DMS79 (cell line): Measurements from ENCODE around the gene IMPA2.
"Not testable (repeated sequence)": the region's sequence is repeated elsewhere in the genome, so short reads cannot be mapped to it uniquely, and the experiment has no call there.

Source experiments
- DNase-seq: peaks from one replicate; lab custom pipeline; 2025; lab: John Stamatoyannopoulos, UW

Gene IMPA2

DNA sequence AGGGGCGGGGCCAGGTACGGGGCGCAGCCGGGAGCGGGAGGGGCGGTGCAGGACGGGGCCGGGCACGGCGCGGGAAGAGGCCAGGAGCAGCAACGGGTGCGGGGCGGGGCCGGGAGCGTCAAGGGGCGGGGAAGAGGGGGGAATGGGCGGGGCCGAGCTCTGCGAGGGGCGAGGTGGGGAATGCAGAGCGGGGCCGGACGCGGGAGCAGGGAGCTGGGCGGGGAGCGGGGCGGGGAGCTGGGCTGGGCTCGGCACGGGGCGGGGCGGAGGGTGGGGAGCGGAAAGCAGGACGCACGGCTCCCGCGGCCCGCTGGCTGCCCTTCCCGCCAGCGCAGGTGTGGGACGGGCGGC, at the start of gene IMPA2:
TSS of gene IMPA2 (plus strand) at position 316 of the 351 bp plus-strand sequence. CDS start 163 bp downstream, outside the sequence.
- no peak for DNase-seq

DNA sequence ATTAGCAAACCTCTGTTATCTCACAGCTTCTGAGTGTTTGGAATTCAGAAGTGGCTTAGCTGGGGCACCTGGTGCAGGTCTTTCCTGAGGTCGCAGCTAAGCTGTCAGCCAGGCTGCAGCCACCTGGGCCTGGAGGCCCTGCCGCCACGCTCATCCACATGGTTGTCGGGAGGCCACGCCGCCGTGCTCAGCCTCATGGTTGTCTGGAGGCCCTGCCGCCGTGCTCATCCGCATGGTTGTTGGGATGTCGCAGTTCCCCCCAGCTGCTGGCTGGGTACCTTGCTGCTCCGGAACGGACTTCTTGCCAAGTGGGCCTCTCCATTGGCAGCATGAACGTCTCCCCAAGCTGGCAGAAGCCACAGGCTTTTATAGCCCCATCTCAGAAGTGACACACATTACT, 48.9 kb upstream of the IMPA2 start:
- DNase-seq: no peak

DNA sequence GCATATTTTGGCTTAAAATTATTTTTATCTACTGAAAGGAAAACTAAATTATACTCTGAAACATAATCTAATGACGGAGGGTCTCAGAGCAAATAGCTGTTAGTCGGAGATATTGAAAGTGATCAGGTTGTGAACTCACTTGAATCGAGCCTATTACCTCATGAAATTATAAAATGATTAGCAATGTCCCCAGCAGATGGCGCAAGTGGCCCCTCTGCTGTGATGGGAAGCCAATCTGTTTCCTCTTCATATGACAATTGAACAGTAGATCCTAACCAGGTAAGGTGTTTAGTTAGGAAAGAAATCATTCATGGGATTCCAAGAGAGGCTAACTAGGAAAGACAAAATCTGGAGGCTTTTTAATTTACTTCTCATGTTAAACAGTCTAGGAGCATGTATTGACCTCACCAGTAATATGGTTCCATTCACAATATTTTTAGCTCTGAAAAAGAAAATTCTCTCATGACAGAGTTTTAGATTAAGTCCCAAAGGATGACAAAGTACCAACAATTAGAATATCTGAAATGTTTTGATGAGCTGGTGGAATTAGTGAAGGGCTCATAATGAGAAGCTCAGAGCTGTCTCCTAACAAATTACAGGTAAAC, 43.3 kb upstream of the IMPA2 start:
- DNase-seq: peak; percentile 15

DNA sequence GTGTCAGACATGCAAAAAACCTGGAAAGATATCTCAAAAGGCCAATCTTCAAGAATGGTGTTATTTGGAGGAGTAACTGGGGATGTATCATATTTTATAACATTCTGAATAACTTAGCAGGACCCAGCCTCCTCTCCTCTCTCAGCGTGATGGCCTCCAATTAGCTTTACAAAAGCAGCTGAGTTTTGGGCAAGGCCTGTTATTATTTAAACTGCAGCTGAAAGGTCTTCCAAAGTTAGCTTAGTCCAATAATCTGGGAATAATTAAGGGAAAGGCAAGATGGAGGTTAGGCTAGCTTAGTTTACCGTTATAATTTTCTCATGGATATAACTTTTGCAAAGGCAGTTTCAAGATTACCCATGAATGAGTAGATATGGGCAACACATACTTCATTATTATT, 40.4 kb upstream of the IMPA2 start:
- no peak for DNase-seq

DNA sequence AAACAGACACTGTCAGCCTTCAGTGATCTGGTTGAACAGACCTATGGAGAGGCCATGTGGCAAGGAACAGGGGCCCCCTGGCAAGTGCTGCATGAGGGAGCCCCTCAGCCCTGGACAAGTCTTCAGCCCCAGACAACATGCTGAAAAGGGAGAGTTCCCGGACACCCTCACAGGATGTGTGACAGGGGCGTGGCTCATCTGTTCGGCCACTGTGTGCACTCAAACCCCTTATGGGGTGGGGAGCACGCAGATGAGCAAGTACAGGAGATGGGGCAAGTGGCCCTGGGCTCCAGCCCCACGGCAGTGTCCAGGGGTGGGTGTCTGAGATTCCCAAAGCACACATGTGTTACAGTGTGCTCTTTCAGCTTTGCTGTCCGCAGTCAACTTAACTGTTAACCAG, 37.8 kb upstream of the IMPA2 start:
- DNase-seq: no peak

DNA sequence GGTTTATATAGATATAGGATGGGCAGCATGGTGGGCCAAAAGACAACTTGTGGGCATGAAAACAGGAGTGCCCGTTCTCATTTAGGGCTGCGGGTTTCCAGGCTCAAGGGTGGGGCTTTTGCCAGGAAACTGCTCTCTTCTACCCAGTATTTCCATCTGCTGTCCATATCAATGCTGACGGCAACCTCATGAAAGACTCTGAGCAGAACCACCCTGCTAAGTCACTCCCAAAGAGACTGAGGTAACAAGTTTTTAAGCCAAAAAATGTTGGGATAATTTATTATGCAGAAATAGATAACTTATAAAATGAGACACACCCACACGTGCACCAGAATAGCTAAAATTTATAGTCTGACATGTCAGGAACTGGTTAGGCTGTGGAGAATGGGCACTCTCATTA, 37.1 kb upstream of the IMPA2 start:
- DNase-seq: no peak

DNA sequence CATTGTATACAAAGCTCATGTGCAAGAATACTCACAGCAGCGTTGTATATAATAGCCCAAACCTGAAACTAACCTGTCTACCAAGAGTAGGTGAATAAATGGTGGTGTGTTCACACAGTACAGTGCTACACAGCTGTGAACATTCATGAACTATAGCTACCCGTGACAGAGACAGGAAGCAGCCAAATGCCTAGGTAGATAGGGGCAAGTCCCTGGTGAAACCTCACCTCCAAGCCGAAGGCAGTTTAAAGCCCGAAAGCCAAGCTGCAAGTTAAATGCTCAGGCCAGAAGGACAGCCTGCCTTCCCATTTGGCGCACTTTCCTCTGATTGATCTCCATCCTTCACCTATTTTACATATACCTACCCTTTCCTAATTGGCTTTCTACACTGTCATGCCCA, 36.5 kb upstream of the IMPA2 start:
- no peak for DNase-seq

DNA sequence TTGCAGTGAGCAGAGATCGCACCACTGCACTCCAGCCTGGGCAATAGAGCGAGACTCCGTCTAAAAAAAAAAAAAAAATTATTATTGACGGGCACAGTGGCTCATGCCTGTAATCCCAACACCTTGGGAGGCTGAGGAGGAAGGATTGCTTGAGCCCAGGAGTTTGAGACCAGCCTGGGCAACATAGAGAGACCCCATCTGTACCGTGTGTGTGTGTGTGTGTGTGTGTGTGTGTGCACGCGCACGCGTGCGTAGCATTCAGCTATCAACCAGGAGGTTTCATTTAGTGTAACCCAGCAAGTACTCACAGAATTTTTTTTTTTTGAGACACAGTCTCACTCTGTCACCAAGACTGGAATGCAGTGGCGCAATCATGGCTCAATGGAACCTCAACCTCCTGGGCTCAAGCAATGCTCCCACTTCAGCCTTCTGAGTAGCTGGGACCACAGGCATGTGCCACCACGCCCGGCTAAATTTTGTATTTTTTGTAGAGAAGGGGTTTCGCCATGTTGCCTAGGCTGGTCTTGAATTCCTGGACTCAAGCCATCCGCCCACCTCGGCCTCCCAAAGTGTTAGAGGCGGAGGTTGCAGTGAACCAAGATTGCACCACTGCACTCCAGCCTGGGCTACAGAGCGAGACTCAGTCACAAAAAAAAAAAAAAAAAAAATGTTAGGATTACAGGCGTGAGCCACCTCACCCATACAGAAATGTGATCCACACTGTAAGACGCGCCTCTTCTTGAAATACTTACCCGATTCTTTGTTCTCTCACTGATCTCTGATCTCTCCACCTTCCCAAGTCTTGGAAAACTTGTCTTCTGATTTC, 35.3 kb upstream of the IMPA2 start:
- DNase-seq: not testable (repeated sequence)

DNA sequence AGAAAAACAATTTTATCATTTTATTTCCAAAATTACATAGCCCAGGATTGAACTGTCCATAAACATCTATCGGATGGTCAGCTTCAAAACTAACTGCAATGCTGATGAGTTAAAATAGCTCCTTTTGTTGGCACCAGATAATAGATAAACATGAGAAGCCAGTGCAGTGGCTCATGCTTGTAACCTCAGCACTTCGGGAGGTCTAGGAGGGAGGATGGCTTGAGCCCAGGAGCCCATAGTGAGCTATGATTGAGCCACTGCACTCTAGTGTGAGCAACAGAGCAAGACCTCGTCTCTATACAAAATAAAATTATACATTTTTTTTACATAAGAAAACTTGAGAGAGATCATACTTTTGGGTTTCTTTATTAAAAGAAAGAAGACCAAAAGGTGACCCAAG, 34.6 kb upstream of the IMPA2 start:
- DNase-seq: no peak

DNA sequence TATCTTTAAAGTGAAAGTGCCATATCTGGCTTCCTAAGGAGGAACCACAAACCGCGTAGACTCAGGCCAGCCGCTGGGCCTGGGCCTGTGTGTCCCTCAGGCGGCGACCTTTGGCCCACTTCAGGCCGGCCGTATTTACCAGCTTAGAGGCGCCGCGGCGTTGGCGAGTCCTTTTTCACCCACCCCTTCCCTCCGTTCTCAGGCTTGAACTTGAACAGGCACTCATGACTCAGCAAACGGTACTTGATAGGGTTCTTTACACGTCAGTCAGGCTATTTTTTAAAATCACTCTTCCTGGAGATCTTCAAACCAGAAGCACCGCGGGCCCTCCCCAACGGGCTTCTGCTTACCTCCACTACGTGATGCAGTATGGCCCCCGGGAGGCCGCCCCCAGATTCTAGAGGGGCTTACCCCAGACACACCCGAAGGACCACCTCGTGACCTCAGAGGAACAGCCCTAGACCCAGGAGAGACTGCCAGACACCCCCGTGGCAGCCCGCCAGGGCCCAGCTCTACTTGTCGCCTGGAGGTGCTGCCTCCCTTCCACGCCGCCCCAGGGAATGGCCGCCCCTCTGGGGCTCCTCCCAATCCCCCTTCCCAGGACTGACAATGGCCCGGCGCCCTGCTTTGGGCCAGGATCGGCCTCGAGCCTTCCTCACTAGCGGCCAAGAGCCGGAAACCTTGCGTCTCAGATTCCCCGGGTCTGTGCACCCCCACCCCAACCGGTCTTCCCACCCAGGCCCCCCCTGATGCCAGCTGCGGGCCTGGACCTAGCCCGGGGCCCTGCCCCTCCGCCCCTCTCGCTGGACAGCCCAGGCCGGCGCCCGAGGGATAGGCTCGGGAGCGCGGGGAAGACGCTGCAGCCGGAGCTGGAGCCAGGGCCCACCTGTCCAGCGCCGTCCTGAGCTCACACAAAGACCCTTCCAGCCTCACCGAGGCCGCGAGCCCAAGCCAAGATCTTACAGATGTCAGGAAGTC, 33.8 kb upstream of the IMPA2 start:
- DNase-seq: peak; percentile 18

DNA sequence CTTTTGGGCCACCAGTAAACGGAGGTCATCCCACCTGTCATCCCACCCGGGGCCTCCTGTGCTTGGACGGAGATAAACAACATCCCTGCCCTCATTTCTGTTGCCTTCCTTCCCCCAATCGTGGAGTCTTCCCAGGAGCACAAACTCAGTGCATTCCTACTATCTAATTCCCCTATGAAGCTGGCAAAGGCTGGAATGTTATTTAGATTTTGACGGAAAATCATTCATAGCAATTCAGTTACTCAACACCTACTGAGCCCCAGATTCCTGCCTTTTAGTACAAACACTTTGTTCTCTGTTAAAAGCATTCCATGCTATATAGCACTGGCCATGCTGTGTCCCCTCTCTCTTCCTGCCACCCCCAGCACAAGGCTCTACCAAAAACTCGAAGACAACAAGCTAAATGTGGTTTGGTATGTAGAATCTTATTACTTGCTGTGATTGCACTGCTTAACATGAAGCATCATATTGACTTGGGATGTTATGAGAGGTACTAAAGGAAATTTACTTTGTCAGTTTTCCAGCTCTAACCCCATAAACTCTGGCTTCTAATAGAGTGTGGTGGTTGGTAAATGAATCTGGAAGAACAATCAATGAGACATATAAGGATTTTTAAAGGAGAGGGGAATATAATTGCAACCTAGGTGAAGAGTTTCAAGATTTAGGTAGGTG, 32.3 kb upstream of the IMPA2 start:
- no peak for DNase-seq

DNA sequence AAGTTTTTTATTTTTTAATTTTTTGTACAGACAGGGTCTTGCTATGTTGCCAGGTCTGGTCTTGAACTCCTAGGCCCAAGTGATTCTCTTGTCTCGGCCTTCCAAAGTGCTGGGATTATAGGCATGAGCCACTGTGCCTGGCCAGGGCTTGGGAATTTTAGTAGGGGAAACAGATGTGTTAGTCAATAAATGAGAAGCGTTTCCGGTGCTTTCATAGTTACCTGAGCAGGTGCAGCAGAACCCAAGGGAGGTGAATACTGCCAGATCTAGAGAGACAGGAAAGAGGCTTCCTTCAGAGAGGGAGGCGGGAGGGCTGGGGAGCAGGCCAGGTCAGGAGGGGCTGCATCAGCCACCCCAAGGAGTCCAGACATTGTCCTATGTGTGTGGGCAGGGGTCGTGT, 30.5 kb upstream of the IMPA2 start:
- no peak for DNase-seq

DNA sequence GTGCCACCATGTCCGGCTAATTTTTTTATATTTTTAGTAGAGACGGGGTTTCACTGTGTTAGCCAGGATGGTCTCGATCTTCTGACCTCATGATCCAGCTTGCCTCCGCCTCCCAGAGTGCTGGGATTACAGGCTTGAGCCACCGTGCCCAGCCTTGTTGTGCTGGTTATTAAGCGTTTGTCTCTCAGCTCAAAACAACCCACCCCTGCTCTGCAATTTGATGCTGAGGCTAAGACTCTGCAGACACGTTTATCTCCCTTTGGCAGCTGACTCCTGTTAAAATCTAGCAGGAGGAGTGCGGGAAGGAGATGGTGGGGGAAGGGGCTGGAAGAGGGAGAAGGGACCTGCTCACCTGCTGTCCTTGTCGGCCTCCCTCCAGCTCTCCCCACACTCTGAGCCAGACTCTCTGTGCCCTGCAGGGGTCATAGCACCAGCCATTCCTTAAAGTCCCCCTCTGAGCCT, 29.9 kb upstream of the IMPA2 start:
- DNase-seq: no peak

DNA sequence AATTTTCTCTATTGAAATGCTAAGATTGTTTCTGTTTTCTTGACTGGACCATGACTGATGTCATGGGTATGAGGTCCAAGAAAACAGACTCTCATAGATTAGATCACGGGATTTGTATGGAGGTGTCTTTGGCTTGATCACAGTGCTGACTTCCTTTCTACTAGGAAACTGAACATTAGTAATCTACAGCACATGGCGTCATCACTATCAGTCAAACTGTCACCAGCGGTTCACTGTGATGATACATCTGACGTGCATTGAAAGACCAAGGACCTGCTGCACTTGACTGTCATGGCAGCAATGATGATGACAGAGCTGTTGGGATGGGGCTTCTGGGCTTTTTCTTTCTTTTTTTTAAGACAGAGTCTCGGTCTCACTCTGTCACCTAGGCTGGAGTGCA, 28.2 kb upstream of the IMPA2 start:
- DNase-seq: no peak

DNA sequence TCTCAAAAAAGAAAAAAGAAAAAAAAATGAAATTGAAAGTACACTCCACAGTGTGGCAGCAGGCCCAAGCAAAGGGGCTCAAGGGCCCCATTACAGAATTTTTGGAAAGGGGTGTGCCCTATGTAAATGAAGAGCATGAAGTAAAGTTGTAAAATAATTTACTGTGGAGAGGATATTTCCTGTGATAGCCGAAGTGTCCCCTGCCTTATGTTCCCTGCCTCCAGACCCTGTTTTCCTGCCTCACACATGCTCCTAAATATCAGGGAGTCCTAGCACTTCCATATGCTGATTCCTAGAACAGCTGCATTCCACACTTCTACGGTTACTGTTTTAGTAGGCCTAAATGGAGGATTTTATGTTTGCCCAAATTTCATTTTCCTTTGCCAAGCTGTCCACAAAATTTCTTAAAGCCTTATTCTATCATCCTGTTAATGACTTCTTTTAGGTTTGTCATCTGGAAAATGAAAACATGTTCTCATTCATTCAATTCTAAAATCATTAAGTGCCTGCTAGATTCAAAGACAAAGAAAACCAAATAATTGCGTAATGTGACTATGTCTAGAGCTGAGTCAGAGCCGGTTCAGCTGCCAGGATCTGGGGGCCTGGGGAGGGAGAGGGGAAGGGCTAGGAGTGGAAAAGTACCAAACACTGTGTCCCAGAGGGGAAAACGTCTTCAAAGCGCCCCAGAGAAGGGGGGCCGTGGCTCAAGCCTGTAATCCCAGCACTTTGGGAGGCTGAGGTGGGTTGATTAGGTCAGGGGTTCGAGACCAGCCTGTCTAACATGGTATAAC, 25.9 kb upstream of the IMPA2 start:
- DNase-seq: no peak

DNA sequence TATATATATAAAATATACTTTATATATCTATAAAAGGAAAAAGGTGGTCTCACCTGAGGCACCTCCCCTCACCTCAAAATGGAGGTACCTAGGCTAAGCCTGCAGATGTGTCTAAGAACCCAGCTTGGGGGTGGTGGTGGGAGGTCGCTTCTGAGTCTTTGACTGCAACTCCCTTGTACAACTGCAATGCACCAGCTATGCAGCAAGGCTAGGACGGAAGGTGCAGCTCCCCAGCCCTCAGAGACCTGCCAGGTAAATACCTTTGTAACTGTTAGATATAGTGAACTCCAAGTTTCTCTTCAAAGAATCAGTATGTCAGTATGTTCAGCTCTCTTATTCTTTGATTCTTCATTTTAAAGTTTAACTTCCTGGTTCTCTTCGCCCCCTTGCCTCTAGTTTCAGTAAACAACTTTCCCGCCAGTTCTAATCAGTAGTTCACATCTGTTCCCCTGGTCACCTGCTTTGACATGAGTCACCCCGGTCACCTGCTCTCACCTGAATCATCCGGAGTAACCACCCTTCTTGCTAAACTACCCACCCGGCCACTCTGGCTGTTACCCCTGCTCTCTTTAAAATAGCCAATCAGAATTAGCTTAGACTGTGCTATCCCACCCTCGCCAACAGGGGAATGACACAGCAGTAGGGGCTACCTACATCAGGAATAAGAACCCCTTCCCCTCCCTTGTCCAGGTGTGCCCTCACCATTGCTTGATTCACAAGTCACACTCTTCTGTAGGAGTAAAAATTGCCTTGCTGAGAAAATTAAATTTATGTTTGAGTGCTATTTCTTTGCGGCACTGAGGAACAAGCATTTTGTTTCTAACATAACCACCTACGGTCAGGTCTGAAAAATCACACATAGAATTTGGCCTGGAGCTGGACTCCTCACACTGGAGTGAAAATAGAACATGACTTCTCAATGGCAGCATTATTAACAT, 24.7 kb upstream of the IMPA2 start:
- no peak for DNase-seq

DNA sequence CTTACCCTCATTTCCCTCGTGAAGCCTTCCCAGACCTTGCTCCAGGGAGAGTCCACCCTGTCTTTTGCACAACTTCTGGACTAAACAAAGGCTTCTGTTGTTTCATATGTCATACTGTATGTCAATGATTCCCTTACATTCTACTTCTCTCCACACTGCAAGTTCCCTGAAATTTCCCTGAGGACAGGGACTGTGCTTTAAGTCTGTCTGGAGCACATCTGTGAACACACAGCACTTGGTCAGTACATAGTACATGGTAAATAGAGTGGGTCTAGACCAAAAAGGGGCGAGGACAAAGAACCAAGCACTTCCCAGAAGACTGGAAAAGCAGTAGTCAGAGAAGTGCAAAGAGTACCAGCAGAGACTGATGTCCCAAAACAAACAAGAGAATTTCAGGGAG, 23.7 kb upstream of the IMPA2 start:
- no peak for DNase-seq

DNA sequence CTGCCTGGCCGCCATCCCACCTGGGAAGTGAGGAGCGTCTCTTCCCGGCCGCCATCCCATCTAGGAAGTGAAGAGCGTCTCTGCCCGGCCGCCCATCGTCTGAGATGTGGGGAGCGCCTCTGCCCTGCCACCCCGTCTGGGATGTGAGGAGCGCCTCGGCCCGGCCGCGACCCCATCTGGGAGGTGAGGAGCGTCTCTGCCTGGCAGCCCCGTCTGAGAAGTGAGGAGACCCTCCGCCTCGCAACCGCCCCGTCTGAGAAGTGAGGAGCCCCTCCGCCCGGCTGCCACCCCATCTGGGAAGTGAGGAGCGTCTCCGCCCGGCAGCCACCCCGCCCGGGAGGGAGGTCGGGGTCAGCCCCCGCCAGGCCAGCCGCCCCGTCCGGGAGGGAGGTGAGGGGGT, 21.7 kb upstream of the IMPA2 start:
- not testable (repeated sequence) for DNase-seq

DNA sequence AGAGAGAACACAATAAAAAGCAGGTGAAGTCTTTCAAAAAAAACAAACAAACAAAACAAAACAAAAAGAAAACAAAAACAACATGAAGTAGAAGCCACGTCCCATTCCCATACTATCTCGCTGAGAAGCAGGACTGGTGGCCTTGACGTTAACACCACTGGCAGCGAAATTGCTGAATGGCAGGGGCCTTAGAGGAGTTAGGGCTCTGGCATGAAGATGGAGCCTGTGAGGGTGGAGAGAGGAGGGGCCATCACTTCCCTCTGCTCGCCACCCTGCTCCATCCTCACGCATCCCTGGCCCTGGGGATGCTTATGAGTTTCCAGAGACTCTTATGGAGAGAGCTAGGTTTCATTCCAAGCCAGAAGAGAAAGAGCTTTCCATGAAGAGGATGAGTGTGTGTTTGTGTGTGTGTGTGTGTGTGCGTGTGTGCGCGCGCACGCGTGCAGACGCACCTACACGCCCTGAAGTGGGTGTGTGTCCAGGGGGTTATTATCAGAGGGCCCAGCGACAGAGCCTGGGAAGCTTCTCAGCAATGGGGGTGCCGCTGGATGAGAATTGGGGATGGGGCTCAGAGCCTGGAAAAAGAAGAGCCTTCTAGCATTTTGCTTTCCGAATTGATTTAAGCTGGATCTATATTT, 20.4 kb upstream of the IMPA2 start:
- DNase-seq: no peak

DNA sequence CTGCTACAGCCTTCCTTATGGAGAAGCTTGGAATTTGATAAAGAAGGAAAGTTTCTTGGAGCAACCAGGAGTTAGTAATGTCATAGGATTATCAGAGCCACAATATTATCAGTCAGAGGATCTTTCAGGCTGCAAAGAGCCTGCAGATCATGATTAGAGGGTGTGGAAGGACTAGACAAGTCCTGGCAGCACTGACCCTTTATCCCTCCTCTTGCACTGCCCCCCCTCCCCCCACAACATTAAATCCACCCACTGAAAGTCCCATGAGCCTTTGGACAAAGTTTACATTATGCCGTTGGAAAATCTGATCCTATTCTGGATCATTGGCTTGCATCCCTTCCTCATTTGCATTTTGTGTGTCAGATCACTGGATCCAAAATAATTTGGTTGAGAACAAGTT, 18.7 kb upstream of the IMPA2 start:
- no peak for DNase-seq
